Adrenal gland (tissue), 12 donors: Measurements from ENCODE around the gene NAPSA. TPM values are rescaled to one million over a fixed set of nuclear protein-coding genes. Genes with fewer than 3 reads are reported as not detected.

Experiments used
- DNase-seq, 7 donors: peaks; one replicate each; pipeline ENCODE4 v3.0.0-alpha.2; 2019 to 2020
- H3K27ac ChIP-seq, 5 donors: fragments of 200-600 bp; sonication (generic) in 4 of 5; 1 replicate in 3 of 5; 2 replicates in 2 of 5; pipeline versions ENCODE4 v1.5.1 to v1.8.0; 2016 to 2020; ENCODE audit warnings: mild to moderate bottlenecking in 1 of 5
- H3K27me3 ChIP-seq: fragments of 200-600 bp; 2 replicates; pipeline ENCODE4 v1.8.0; 2021
- H3K36me3 ChIP-seq, 2 donors: fragments of 200-600 bp; replicated peaks in 1 of 2; 1 replicate in 1 of 2; 2 replicates in 1 of 2; pipeline versions ENCODE4 v1.5.1 to v1.8.0; 2018 to 2022
- H3K4me1 ChIP-seq, 2 donors: fragments of 200-600 bp; replicated peaks in 1 of 2; 1 replicate in 1 of 2; 2 replicates in 1 of 2; pipeline versions ENCODE4 v1.5.1 to v1.8.0; 2018 to 2021
- H3K4me3 ChIP-seq, 4 donors: fragments of 200-600 bp; sonication (generic) in 3 of 4; one replicate each; pipeline ENCODE4 v1.5.1; 2016 to 2018
- H3K9me3 ChIP-seq, 3 donors: fragments of 200-600 bp; sonication (generic) in 1 of 3; replicated peaks in 1 of 3; 1 replicate in 2 of 3; 2 replicates in 1 of 3; pipeline versions ENCODE4 v1.5.1 to v1.8.0; 2016 to 2021
- CTCF ChIP-seq, 6 experiments: fragments of 450-650 bp in 4 of 6; fragments of 200-600 bp in 2 of 6; sonication (generic) in 1 of 6; IDR thresholded peaks; 1 replicate in 5 of 6; 2 replicates in 1 of 6; pipeline versions ENCODE4 v1.5.1 to v1.8.0; 2016 to 2021; ENCODE audit warnings: antibody characterized with exemption in 6 of 6, mild to moderate bottlenecking in 2 of 6, moderate library complexity in 1 of 6
- POLR2A ChIP-seq, 2 donors: fragments of 450-650 bp; IDR thresholded peaks; one replicate each; pipeline ENCODE4 v1.6.1; 2017; ENCODE audit warnings: antibody characterized with exemption in 2 of 2, mild to moderate bottlenecking in 2 of 2, moderate library complexity in 1 of 2
- WGBS, 4 donors: extraction: QIAGEN DNeasy Blood & Tissue Kit in 2 of 4; methylation state at CpG; one replicate each; pipeline versions ENCODE4 v1.1.5 to v1.1.7; 2013 to 2017; 5-methylcytosine and 5-hydroxymethylcytosine counted together
- intact Hi-C, 2 donors: fragments of 100-400 bp; cut with DNase I; formaldehyde crosslinking; loops; one replicate each; pipeline versions ENCODE4 v1.14.1 to v1.15.0; 2022 to 2023
- polyA plus RNA-seq, 3 donors: library from polyadenylated mRNA; stranded (reverse); fragments of 200-250 nt in 2 of 3; fragments of 350-450 nt in 1 of 3; fragmentation: Illumina TruSeq in 1 of 3; extraction: RNeasy Lipid Tissue Mini Kit (QIAGEN cat#74804) in 1 of 3; gene quantifications; one replicate each; pipeline ENCODE4 v1.2.3, GENCODE V29; 2013 to 2014
- total RNA-seq, 9 donors: library from RNA; depleted of rRNA in 4 of 9; stranded (reverse); fragments of >200 nt in 4 of 9; fragments of 120-200 nt in 1 of 9; fragmentation: NEBNext Ultra II Directional in 1 of 9; extraction: Animal tissue kit (Norgen Biotek cat#: 25700) in 1 of 9; gene quantifications; one replicate each; pipeline versions ENCODE4 v1.1.0 to v1.2.4, GENCODE V29; 2013 to 2023
- donor health status: healthy with polysubstance abuse.
- donor health status: Bipolar disorder and iron deficiency.
- donor health status: DM: yes; HTN: yes; CAD: no.
- donor health status: DM: no; HTN: no; CAD: no.
- donor health status: DM: no; HTN: no; CAD: no.
- donor health status: DM: yes; HTN: yes; CAD: no.

The NAPSA gene
- total and polyA plus RNA-seq, 12 donors: 0.14 to 4.5 (median 0.67) TPM; not detected in 3

GRCh38 chr19:50319156-50319555 is 46.3 kb downstream of the NAPSA start:
- no peaks in the 10 kb centered on the region for H3K9me3 ChIP-seq
- H3K4me3 ChIP-seq: no peak overlapping the region
- no peak for TF ChIP-seq CTCF (IDR thresholded peaks at IDR 0.05)
- no peak for TF ChIP-seq POLR2A (IDR thresholded peaks at IDR 0.05)
- no peak overlapping the region for H3K27ac ChIP-seq
- no peaks in the 10 kb centered on the region for H3K36me3 ChIP-seq
- H3K4me1 ChIP-seq: no peaks in the 10 kb centered on the region
- peaks cover 12% of the 10 kb centered on the region for H3K27me3 ChIP-seq
- no peak for DNase-seq
- WGBS, 4 donors: 77 to 84% (median 80%) methylated on average over 11 of the region's 11 CpGs
- intact Hi-C loops: no loop called here

GRCh38 chr19:50318438-50318837 is 47.0 kb downstream of the NAPSA start:
- DNase-seq: no peak
- Histone ChIP-seq H3K36me3 (no peaks in the 10 kb centered on the region), H3K27ac (no peak overlapping the region), H3K4me1 (no peaks in the 10 kb centered on the region), H3K27me3 (peaks cover 13% of the 10 kb centered on the region), H3K4me3 (no peak overlapping the region), H3K9me3 (no peaks in the 10 kb centered on the region)
- 76 to 86% (median 83%) methylated on average over 8 of the region's 8 CpGs for WGBS, 4 donors
- intact Hi-C loops: no loop called here
- TF ChIP-seq POLR2A (IDR thresholded peaks at IDR 0.05) (no peak), CTCF (IDR thresholded peaks at IDR 0.05) (no peak)

GRCh38 chr19:50317115-50317514 is 48.3 kb downstream of the NAPSA start:
- WGBS, 4 donors: 53 to 75% (median 66%) methylated on average over 4 of the region's 4 CpGs
- TF ChIP-seq POLR2A (IDR thresholded peaks at IDR 0.05): no peak
- no peak for TF ChIP-seq CTCF (IDR thresholded peaks at IDR 0.05)
- intact Hi-C loops: no loop called here
- Histone ChIP-seq H3K27me3 (peaks cover 26% of the 10 kb centered on the region), H3K4me1 (no peaks in the 10 kb centered on the region), H3K4me3 (no peak overlapping the region), H3K36me3 (no peaks in the 10 kb centered on the region), H3K9me3 (no peaks in the 10 kb centered on the region), H3K27ac (no peak overlapping the region)
- peak in 1 of 7 donors; percentile 9 for DNase-seq

DNA sequence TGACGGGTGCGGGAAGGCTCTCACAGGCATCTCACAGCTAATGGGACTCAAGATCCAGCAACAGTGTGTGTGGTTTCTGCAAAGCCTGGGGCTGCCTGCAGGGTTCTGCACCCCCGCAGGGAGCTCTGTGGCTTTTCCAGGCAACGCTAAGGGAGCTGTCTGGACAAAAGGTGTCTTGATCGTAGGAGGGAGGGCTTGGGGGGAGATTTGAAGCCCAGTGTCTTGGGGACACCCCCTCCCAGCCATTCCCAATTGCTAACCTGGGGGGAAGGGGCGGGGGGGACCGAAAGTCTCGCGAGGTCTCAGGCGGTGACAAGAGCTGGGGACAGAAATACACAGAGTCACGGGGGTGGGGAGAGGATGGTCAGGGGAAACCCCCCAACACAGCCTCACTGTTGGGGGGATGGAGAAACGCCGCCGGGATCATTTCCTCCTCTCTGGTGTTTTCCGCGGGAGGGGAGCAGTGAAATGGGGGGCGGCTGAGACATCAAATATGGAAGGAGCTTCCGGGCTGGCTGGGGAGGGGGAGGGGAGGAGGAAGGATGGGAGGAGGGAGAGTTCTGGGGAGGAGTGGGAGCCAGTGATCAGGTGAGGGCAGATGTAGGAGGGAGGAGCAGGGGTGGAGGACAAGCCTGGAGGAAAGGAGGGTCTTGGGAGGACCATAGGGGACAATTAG is 49.5 kb downstream of the NAPSA start:
- H3K36me3 ChIP-seq: no peaks in the 10 kb centered on the region
- peak in 1 of 7 donors; percentile 12 for DNase-seq
- 0 to 3% (median 1%) methylated on average over 7 to 18 of the region's 18 CpGs for WGBS, 4 donors
- H3K9me3 ChIP-seq: no peaks in the 10 kb centered on the region
- H3K27me3 ChIP-seq: peaks cover 26% of the 10 kb centered on the region
- no peaks in the 10 kb centered on the region for H3K4me1 ChIP-seq
- H3K4me3 ChIP-seq: no peak overlapping the region
- TF ChIP-seq POLR2A (IDR thresholded peaks at IDR 0.05): no peak
- no peak for TF ChIP-seq CTCF (IDR thresholded peaks at IDR 0.05)
- H3K27ac ChIP-seq: no peak overlapping the region
- intact Hi-C loops: no loop called here
